ENCODE measurements around the gene COL28A1.
"Not testable (repeated sequence)": the region's sequence is repeated elsewhere in the genome, so short reads cannot be mapped to it uniquely, and the experiment has no call there.

The COL28A1 gene

GRCh38 chr7:7425321-7425720 lies 110.4 kb downstream of the COL28A1 start:
- FAIRE-seq (no peak), DNase-seq (ENCODE audit: extremely low spot score, insufficient read length, low read depth) (no peak)

DNA sequence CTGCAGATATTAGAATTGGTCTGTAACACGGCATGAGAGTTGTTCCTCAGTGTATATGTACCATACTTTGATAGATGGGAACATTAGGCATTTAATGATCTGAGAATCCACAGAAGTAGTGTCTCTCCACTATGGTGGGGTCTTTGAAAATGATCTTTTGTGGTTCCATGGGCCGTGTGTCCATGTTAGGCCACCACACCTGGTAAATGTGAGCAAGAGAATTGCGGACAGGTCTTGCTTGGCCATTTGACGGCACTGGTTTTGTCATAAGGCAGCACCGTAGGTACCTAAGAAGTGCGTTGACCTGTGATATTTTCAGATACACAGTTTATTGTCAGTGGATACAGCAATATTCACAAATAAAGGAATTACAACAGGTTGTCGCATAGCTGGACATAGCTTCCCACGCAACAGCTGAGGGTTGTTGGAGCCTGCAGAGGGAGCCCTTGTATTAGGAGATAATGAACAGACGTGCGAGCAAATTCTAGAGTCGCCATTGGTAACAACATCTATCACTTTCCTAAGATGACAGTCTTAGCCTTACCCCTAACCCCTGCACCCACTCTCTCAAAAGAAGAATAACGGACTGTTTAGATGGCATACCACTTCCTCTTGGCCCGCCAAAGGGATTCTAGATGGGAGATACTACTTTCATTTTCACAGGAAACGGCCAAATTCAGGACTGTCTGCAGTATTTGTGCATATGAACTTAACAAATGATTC lies 111.4 kb downstream of the COL28A1 start:
- peak; percentile 1 for DNase-seq (ENCODE audit: extremely low spot score, insufficient read length, low read depth)
- peak; percentile 68 for FAIRE-seq

DNA sequence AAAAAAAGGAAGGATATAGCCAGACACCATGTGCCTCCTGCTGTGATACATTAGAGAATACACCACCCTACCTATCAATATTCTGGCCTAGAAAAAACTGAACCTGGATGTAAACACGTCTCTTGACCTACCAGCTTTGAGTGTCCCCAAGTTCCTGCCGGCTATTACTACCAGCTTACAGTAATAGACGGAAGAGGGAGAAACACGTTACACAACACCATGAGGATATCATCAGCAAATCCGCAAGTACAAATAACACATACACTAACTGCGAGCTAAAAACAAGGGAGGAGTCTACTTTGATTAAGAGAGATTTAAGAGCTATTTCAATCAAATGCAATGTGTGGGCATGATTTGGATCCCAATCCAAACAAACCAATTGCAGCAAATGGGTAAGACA lies 113.0 kb downstream of the COL28A1 start:
- DNase-seq (ENCODE audit: extremely low spot score, insufficient read length, low read depth) (no peak), FAIRE-seq (no peak)

DNA sequence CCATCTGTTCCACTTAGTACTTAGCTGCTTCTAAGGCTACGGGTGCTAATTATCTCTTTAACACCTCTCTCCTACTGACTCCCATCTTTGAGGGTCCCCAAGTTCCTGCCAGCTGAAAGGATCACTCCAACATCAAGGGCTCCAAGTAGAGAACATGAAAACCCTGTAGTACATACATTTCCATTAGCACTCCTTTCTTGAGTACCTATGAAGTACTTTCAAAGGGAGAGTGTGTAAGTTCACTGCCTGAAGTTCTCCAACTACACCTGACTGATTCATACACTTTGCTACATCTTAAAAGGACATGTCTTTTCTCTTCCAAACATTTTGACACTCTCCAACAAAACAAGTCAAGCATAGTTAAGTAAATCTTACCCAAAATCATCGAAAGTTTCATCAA lies 113.8 kb downstream of the COL28A1 start:
- DNase-seq (ENCODE audit: extremely low spot score, insufficient read length, low read depth): no peak
- no peak for FAIRE-seq

DNA sequence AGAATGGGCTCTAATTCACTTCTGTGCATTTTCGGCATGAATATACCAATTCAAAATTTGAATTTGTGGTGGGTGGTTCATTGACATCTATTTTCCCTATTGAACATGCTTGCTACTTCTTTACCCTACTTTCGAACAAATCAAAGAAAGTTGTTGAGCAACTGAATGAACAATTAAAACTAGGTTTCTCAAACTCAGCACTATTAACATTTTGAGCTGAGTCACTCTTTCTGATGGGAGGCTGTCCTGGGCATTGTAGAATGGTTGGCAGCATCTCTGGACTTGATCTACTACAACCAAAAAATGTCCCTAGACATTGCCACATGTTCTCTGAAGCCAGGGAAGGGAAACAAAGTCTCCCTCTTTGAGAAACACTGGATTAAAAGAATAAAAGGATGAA lies 116.7 kb downstream of the COL28A1 start:
- FAIRE-seq (no peak), DNase-seq (ENCODE audit: extremely low spot score, insufficient read length, low read depth) (no peak)

DNA sequence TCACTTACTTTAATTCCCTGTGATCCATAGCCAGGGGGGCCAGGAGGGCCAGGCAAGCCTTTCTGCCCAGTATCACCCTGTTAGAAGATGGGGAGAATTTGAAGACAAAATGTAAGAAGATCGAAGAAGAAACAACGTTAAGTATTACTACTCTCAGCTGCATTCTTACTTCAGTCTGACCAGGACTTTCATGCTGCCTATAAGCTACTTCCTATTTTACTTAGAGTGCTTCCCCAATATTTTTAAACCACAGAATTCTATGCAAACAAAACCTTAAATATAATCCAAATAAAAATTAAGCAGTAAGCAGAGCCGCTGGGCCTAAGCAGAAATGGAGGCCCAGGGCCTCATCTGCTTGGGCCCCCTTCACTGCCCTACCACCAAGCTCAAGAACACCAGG lies 117.8 kb downstream of the COL28A1 start:
- FAIRE-seq (no peak), DNase-seq (ENCODE audit: extremely low spot score, insufficient read length, low read depth) (no peak)

DNA sequence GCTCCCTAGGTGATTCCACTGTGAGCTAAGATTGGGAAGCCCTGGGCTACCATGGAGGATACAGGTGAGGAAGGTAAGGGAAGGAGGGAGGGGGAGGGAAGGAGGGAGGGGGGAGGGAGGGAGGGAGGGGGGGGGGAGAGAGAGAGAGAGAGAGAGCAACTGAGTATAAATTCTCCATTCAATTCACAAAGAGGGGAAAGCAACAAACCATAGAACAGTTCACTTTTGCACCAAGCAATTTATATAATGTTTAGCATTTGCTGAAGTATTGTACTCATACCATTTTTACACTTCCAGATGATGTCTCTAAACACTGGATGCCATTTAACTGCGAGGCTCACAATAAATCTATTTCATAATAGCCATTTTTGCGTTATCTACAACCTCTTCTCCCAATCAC lies 118.3 kb downstream of the COL28A1 start:
- DNase-seq (ENCODE audit: extremely low spot score, insufficient read length, low read depth): no peak

DNA sequence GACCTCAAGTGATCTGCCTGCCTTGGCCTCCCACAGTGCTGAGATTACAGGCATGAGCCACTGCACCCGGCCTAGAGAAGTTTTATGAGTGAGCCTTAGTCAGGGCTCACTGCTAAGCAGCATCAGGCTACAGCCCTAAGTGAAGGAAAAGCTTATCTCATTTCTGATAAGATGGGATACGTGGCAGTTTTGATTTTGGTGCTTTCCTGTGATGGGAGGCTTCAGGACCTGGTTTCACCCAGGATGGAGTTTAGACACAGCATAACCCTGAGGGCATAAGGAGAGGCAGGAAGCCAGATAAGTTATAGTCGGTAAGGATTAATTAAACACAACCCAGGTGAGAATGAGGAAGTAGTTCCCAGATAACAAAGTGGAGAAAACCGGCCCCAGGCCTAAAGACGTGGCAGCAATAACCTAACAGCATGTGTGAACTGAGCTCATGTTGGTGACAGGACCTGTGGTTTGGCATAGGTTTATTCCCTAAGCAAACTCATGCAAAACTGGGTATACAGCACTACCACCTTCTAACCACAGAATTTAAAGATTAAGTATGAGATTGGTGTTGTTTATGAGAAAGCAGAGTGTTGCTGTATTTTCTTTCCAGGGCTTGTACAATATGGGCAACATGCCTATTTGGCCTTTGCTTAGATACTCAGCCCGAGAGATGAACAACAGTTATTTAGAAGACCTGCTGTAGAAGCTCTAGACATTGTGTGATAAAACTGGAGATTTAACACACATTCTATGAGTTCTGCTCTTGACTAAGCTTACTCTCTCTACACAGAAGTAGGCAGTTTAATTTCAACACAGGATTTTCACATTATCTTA lies 119.4 kb downstream of the COL28A1 start:
- no peak for FAIRE-seq
- no peak for DNase-seq (ENCODE audit: extremely low spot score, insufficient read length, low read depth)

More for the DNA sequence above, 118.3 kb downstream of the COL28A1 start:
- FAIRE-seq: no peak

DNA sequence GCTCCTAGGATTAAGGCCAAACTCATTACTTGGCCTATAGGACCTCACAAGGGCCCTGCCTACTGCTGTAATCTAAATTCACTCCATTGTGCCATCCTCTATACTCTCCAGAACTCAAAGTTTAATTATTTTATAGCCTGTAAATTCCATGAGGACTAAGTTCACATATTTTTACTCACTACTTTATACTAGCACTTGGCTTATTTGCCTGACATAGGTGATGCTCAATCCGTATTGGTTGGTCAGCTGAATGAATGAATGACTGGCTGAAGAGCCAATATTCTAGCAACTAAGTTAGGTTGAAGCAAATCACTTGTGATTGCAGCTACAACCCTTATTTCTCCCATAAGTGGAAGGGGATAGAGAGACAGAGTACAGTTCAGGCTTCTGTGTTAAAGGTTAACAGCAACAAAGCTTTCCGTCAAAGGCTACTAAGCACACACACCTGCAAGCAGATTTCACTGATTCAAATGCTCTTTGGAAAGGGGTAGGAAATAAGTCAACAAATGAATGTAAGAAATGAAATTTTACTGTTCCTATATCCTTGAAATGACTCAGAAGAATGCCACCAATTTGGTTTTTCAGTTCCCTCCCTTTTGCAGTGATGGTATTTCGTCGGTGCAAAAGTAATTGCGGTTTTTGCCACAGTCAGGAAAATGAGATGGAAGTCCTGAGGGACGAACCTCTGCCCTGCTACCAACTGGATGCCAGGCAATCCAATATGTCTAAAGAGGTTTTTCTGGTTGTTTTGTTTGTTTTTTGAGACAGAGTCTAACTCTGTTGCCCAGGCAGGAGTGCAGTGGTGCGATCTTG lies 120.7 kb downstream of the COL28A1 start:
- FAIRE-seq: no peak
- no peak for DNase-seq (ENCODE audit: extremely low spot score, insufficient read length, low read depth)

GRCh38 chr7:7408001-7408770 lies 127.5 kb downstream of the COL28A1 start:
- DNase-seq (ENCODE audit: extremely low spot score, insufficient read length, low read depth) (no peak), FAIRE-seq (no peak)

DNA sequence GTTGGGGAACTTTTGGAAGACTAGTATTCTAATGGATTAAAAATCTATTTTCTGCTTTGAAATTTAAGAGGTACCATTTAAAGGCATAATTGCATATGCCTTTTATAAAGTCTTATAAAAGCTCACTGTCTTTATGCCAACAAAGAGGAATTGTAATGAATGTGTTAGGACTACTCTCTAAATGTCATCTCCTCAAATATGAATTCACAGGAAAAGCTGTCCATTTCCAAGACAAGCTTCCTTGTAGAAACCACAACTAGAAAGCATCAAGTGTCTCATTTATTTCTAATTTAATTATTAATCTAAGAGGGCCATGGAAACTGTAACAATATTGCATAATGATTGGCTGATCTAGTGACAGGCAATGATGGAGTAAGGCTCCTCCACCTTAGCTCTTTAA lies 130.2 kb downstream of the COL28A1 start:
- FAIRE-seq (no peak), DNase-seq (ENCODE audit: extremely low spot score, insufficient read length, low read depth) (no peak)

DNA sequence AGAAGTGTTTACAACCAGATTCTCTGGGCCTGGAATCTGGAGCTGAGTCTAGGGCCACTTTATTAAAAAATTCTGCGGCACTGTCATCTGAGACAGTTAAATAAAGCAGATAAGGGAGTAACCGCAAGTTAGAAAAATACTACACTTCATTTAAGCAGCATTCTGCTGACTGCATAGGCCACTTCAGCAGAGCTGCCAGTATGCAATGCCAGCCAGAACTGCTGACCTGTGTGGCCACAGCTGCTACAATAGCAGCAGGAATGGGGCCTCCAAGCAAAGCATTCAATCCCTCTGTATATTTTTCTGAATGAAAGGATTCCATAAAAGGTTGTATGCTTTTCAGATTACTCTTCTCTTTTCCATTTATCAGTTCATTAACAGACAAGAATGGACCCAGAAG lies 136.0 kb downstream of the COL28A1 start:
- FAIRE-seq: no peak
- DNase-seq (ENCODE audit: extremely low spot score, insufficient read length, low read depth): no peak

DNA sequence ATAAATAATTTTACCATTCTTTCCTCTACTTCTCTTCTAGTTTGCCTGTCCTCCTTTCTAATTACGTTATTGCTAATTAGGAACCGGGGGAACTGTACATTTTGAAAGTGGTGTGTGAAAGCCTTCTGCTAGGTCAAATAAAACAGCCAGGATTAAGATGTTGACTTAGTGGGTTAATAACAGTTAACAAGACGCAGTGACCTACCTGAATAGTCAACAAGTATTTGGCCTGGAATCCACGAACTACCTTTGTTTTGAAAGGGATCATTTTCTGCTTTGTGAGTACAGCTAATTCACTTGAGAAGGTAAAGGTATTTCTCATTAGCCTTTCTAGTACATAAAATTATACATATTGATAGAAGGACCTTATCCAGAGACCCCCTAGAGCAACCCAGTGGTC lies 139.9 kb downstream of the COL28A1 start:
- FAIRE-seq (no peak), DNase-seq (ENCODE audit: extremely low spot score, insufficient read length, low read depth) (no peak)

GRCh38 chr7:7388164-7388563 lies 147.5 kb downstream of the COL28A1 start:
- not testable (repeated sequence) for DNase-seq (ENCODE audit: extremely low spot score, insufficient read length, low read depth); FAIRE-seq

DNA sequence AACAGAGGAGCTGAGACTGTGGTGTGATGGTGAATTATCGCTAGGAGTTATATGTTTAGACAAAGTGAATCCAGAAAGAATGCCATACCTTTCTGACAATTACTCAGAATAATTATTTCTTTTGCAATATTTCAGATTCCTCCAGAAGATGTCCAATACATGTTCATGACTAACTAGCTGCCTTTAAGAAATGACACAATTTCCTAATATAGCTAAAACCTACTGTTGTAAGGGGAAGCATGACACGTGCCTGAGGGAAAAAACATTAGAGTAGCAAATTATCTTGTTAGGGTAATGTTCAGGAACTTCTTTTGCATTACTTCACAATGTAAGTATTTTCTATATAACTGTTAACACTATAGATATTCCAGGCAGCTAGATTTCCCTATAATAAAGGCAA lies 150.3 kb downstream of the COL28A1 start:
- DNase-seq (ENCODE audit: extremely low spot score, insufficient read length, low read depth) (no peak), FAIRE-seq (no peak)

DNA sequence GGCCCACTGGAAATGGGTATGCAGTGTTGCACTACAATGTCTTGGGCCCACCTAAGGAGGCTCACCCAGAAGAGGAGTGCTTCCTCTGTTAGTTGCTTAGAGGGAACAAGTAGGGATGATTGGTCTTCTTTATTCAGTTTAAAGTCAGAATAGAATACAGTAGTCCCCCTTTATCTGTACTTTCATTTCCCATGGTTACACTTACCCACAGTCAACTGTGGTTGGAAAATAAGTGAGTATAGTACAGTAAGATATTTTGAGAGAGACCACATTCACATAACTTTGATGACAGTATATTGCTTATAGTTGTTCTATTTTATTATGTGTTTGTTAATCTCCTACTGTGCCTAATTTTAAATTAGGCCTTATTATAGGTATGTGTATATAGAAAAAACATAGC lies 151.4 kb downstream of the COL28A1 start:
- DNase-seq (ENCODE audit: extremely low spot score, insufficient read length, low read depth) (no peak), FAIRE-seq (no peak)

DNA sequence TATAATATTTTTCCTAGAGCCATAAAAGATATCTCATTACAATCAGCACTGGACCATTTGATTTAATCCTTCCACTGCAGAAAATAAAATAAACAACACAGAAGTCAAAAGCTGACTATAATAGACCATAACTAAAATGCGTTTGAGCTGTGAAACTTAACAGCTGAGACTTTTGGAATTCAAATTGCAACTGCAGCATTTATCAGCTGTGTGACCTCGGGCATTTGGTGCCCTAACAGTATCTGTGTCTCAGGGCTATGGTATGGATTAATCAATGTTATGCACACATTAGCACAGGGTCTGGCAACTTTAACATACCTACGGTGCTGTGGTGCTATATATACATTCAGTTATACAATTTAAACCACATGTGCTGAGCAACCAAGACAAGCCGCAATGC lies 160.1 kb downstream of the COL28A1 start:
- DNase-seq (ENCODE audit: extremely low spot score, insufficient read length, low read depth) (no peak), FAIRE-seq (no peak)

DNA sequence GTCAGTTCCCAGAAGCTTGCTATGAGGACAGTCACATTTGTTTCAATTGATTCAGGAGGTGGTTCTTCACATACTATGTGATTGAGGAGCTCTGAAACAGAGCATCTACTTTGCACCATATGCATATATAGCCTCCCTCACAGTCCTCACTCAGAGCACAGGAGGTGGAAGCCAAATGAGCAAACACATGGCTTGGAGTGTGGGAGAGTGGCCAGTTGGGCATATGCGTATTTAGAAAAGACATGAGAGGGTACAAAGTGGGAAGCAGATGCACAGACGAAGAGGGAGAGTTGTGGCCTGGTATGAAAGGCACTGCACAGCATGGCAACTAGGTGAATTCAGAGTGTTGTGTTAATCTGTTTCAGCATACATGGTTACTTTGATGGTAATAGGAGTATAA lies 165.6 kb downstream of the COL28A1 start:
- DNase-seq (ENCODE audit: extremely low spot score, insufficient read length, low read depth) (no peak), FAIRE-seq (no peak)

DNA sequence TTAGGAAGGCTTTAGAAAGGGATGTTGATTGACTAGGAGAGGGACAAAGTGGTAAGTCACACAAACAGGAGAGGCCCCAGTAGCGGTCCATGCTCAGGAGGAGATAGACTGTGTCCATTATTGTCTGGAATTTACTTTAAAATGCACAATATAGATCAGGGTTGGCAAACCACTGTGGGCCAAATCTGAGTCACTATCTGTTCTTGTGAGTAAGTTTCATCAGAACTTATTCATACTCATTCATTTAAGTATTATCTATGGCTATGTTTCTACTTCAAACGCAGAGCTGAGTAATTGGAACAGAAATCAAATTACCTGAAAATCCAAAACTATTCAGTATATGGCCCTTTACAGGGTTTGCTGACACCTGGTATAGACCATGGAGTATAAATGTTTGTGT lies 166.5 kb downstream of the COL28A1 start:
- no peak for DNase-seq (ENCODE audit: extremely low spot score, insufficient read length, low read depth)
- FAIRE-seq: no peak

- FAIRE-seq: no peak
Measured at GRCh38 chr7:7354674-7355073, 181.0 kb downstream of the COL28A1 start.

More at GRCh38 chr7:7354674-7355073, 181.0 kb downstream of the COL28A1 start:
- DNase-seq (ENCODE audit: extremely low spot score, insufficient read length, low read depth): no peak

Measured in GM18507 (cell line).